ENCODE measurements around the gene SEMA6A.

- TF ChIP-seq, protein P1, sequence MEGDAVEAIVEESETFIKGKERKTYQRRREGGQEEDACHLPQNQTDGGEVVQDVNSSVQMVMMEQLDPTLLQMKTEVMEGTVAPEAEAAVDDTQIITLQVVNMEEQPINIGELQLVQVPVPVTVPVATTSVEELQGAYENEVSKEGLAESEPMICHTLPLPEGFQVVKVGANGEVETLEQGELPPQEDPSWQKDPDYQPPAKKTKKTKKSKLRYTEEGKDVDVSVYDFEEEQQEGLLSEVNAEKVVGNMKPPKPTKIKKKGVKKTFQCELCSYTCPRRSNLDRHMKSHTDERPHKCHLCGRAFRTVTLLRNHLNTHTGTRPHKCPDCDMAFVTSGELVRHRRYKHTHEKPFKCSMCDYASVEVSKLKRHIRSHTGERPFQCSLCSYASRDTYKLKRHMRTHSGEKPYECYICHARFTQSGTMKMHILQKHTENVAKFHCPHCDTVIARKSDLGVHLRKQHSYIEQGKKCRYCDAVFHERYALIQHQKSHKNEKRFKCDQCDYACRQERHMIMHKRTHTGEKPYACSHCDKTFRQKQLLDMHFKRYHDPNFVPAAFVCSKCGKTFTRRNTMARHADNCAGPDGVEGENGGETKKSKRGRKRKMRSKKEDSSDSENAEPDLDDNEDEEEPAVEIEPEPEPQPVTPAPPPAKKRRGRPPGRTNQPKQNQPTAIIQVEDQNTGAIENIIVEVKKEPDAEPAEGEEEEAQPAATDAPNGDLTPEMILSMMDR (IDR thresholded peaks at IDR 0.05 in 2 of 3, conservative IDR thresholded peaks at IDR 0.05 in 1 of 3; ENCODE audit: insufficient read depth in 2 of 3, low read depth in 1 of 3, low read length in 3 of 3), result no peak
- TF ChIP-seq MTF1 (CRISPR knock-in tag; IDR thresholded peaks at IDR 0.05; ENCODE audit: borderline replicate concordance) (no peak), GTF2F1 (IDR thresholded peaks at IDR 0.05; ENCODE audit: low read depth, low read length) (no peak), POLR2AphosphoS5 (IDR thresholded peaks at IDR 0.05; ENCODE audit: control insufficient read depth, insufficient read depth, low read depth, low read length) (no peak), FOSL1 (tag; conservative IDR thresholded peaks at IDR 0.05) (no peak), ZNF436 (CRISPR knock-in tag; IDR thresholded peaks at IDR 0.05) (no peak), NRF1 (conservative IDR thresholded peaks at IDR 0.05 in 1 of 2, IDR thresholded peaks at IDR 0.05 in 1 of 2) (no peak), ZZZ3 (IDR thresholded peaks at IDR 0.05) (no peak), GTF2E2 (tag; IDR thresholded peaks at IDR 0.05) (no peak)
- TF ChIP-seq, protein P2, sequence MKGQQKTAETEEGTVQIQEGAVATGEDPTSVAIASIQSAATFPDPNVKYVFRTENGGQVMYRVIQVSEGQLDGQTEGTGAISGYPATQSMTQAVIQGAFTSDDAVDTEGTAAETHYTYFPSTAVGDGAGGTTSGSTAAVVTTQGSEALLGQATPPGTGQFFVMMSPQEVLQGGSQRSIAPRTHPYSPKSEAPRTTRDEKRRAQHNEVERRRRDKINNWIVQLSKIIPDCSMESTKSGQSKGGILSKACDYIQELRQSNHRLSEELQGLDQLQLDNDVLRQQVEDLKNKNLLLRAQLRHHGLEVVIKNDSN (CRISPR knock-in tag; IDR thresholded peaks at IDR 0.05), result no peak
- TF ChIP-seq, protein P3, sequence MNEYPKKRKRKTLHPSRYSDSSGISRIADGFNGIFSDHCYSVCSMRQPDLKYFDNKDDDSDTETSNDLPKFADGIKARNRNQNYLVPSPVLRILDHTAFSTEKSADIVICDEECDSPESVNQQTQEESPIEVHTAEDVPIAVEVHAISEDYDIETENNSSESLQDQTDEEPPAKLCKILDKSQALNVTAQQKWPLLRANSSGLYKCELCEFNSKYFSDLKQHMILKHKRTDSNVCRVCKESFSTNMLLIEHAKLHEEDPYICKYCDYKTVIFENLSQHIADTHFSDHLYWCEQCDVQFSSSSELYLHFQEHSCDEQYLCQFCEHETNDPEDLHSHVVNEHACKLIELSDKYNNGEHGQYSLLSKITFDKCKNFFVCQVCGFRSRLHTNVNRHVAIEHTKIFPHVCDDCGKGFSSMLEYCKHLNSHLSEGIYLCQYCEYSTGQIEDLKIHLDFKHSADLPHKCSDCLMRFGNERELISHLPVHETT (CRISPR knock-in tag; conservative IDR thresholded peaks at IDR 0.05 in 1 of 2, IDR thresholded peaks at IDR 0.05 in 1 of 2), result no peak
- TF ChIP-seq, protein P4, sequence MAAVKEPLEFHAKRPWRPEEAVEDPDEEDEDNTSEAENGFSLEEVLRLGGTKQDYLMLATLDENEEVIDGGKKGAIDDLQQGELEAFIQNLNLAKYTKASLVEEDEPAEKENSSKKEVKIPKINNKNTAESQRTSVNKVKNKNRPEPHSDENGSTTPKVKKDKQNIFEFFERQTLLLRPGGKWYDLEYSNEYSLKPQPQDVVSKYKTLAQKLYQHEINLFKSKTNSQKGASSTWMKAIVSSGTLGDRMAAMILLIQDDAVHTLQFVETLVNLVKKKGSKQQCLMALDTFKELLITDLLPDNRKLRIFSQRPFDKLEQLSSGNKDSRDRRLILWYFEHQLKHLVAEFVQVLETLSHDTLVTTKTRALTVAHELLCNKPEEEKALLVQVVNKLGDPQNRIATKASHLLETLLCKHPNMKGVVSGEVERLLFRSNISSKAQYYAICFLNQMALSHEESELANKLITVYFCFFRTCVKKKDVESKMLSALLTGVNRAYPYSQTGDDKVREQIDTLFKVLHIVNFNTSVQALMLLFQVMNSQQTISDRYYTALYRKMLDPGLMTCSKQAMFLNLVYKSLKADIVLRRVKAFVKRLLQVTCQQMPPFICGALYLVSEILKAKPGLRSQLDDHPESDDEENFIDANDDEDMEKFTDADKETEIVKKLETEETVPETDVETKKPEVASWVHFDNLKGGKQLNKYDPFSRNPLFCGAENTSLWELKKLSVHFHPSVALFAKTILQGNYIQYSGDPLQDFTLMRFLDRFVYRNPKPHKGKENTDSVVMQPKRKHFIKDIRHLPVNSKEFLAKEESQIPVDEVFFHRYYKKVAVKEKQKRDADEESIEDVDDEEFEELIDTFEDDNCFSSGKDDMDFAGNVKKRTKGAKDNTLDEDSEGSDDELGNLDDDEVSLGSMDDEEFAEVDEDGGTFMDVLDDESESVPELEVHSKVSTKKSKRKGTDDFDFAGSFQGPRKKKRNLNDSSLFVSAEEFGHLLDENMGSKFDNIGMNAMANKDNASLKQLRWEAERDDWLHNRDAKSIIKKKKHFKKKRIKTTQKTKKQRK (IDR thresholded peaks at IDR 0.05; ENCODE audit: borderline replicate concordance, low read depth, low read length), result no peak
- TF ChIP-seq, protein P5, sequence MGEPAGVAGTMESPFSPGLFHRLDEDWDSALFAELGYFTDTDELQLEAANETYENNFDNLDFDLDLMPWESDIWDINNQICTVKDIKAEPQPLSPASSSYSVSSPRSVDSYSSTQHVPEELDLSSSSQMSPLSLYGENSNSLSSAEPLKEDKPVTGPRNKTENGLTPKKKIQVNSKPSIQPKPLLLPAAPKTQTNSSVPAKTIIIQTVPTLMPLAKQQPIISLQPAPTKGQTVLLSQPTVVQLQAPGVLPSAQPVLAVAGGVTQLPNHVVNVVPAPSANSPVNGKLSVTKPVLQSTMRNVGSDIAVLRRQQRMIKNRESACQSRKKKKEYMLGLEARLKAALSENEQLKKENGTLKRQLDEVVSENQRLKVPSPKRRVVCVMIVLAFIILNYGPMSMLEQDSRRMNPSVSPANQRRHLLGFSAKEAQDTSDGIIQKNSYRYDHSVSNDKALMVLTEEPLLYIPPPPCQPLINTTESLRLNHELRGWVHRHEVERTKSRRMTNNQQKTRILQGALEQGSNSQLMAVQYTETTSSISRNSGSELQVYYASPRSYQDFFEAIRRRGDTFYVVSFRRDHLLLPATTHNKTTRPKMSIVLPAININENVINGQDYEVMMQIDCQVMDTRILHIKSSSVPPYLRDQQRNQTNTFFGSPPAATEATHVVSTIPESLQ (CRISPR knock-in tag; IDR thresholded peaks at IDR 0.05), result no peak
Observed at GRCh38 chr5:116479776-116480675, 94.6 kb downstream of the SEMA6A start.

Data from K562 (cell line).